Panc1 (cell line): ENCODE results near the gene ZC3H7A. TPM values are rescaled to one million over a fixed set of nuclear protein-coding genes. Genes with fewer than 3 reads are reported as not detected.

ENCODE experiments used
- ATAC-seq: fragments of 200-7000 bp; cut with Tn5 transposase; 2 replicates; pipeline ENCODE4 v1.9.1; 2020; ENCODE audit warnings: mild to moderate bottlenecking, moderate library complexity
- BruUV-seq: library from RNA; stranded (reverse); fragments of 400-500 nt; replicated peaks from 2 replicates; lab custom pipeline; 2021; lab: Mats Ljungman, UMichigan
- CTCF ChIA-PET: fragments of 300-600 bp; sonication (Branson Sonifier 250); formaldehyde crosslinking; loops from one replicate; lab custom pipeline; 2022; ENCODE audit warnings: antibody characterized with exemption; lab: Charles Lee
- POLR2A ChIA-PET: fragments of 300-600 bp; sonication (Branson Sonifier 250); formaldehyde crosslinking; loops from one replicate; lab custom pipeline; 2022; ENCODE audit warnings: antibody characterized with exemption; lab: Charles Lee
- DNase-seq: peaks from one replicate; pipeline ENCODE4 v3.0.0-alpha.2; 2010; ENCODE audit warnings: low read depth, low spot score
- H3K27ac ChIP-seq: 2 replicates; pipeline ENCODE4 v1.5.1; 2011; ENCODE audit warnings: mild to moderate bottlenecking, low read length, inconsistent platforms
- H3K27me3 ChIP-seq: fragments of 200-500 bp; sonication (Bioruptor generic); 2 replicates; pipeline ENCODE4 v1.6.0; 2014; ENCODE audit warnings: low read length, inconsistent platforms; ENCODE audit not compliant: control insufficient read depth, insufficient read depth
- H3K36me3 ChIP-seq: fragments of 200-500 bp; sonication (Bioruptor generic); 2 replicates; pipeline ENCODE4 v1.5.1; 2014; ENCODE audit warnings: inconsistent platforms, mild to moderate bottlenecking, low read length, moderate library complexity; ENCODE audit not compliant: control insufficient read depth, insufficient read depth
- H3K4me1 ChIP-seq: 2 replicates; pipeline ENCODE4 v1.5.1; 2011; ENCODE audit warnings: inconsistent platforms, mild to moderate bottlenecking, low read length, moderate library complexity; ENCODE audit not compliant: control insufficient read depth, insufficient read depth
- H3K4me3 ChIP-seq, 2 experiments: 2 replicates each; pipeline ENCODE4 v1.5.1; 2011 to 2012; ENCODE audit warnings: low read depth in 2 of 2, low read length in 2 of 2, mild to moderate bottlenecking in 2 of 2, inconsistent platforms in 1 of 2, moderate library complexity in 1 of 2
- H3K9me3 ChIP-seq: fragments of 200-500 bp; sonication (Bioruptor generic); 2 replicates; pipeline ENCODE4 v1.5.1; 2014; ENCODE audit warnings: low read depth, mild to moderate bottlenecking, inconsistent platforms, low read length, moderate library complexity; ENCODE audit not compliant: control insufficient read depth, insufficient read depth
- CTCF ChIP-seq: fragments of 450-650 bp; IDR thresholded peaks from 2 replicates; pipeline ENCODE4 v1.5.1; 2017; ENCODE audit warnings: mild to moderate bottlenecking
- POLR2AphosphoS5 ChIP-seq: IDR thresholded peaks from 2 replicates; pipeline ENCODE4 v1.6.1; 2012; ENCODE audit warnings: mild to moderate bottlenecking, low read depth, low read length, moderate library complexity
- REST ChIP-seq, 2 experiments: IDR thresholded peaks; 2 replicates each; pipeline ENCODE4 v1.6.1; 2011 to 2012; ENCODE audit warnings: low read depth in 2 of 2, control low read depth in 1 of 2, low read length in 1 of 2, mild to moderate bottlenecking in 1 of 2, moderate library complexity in 1 of 2; ENCODE audit not compliant: insufficient read depth in 1 of 2
- SIN3A ChIP-seq: IDR thresholded peaks from 2 replicates; pipeline ENCODE4 v1.6.1; 2012; ENCODE audit warnings: low read depth, mild to moderate bottlenecking, low read length, moderate library complexity, borderline replicate concordance; ENCODE audit not compliant: insufficient read depth
- TCF7L2 ChIP-seq: IDR thresholded peaks from 2 replicates; pipeline ENCODE4 v1.6.1; 2011; ENCODE audit warnings: mild to moderate bottlenecking, low read depth, low read length, inconsistent platforms
- in situ Hi-C: cut with HindIII; loops from 2 replicates; pipeline ENCODE4 v1.10.0; 2016; ENCODE audit warnings: low sequenced_read_pairs, low pct_unique_long_range_greater_than_20kb
- intact Hi-C: fragments of 100-400 bp; cut with micrococcal nuclease; formaldehyde crosslinking; loops from one replicate; pipeline ENCODE4 v1.10.0; 2022; ENCODE audit not compliant: unreplicated experiment
- total RNA-seq: library from RNA; stranded (reverse); gene quantifications from one replicate; pipeline ENCODE4 v1.2.1, GENCODE V29; 2021; ENCODE audit not compliant: unreplicated experiment

The ZC3H7A gene
- total RNA-seq, 1 experiment from 2014 or later = 52.3 TPM

GRCh38 chr16:11799017-11799381, 1.9 kb upstream of the ZC3H7A start:
- ATAC-seq = no peak
- H3K27ac ChIP-seq = no peak overlapping the region
- no peaks in the 10 kb centered on the region for H3K9me3 ChIP-seq
- in situ Hi-C loops = no loop called here
- BruUV-seq = no TSS peak
- peaks cover 18% of the 10 kb centered on the region for H3K4me1 ChIP-seq
- POLR2A ChIA-PET = interaction anchor here (0.7 kb wide), 1 partner anchor 123 kb away, joined by 5 read pairs; no protein-coding TSS in a partner anchor
- H3K36me3 ChIP-seq = no peaks in the 10 kb centered on the region; the same call in none of the 2 replicates
- DNase-seq = no peak
- H3K27me3 ChIP-seq = no peaks in the 10 kb centered on the region
- H3K4me3 ChIP-seq = no peak overlapping the region
- intact Hi-C loops = no loop called here
- CTCF ChIA-PET = no interaction called here
- TF ChIP-seq CTCF (no peak), SIN3A (no peak), POLR2AphosphoS5 (no peak), TCF7L2 (no peak), REST (IDR thresholded peaks at IDR 0.05; ENCODE audit: insufficient read depth in 1 of 2, low read depth in 2 of 2, low read length in 1 of 2) (no peak)

- no peak for ATAC-seq
- POLR2A ChIA-PET = interaction anchor here (1.0 kb wide), 1 partner anchor 55 kb away, joined by 7 read pairs; the partner anchor contains the start of gene TXNDC11
- H3K4me1 ChIP-seq = peaks cover 27% of the 10 kb centered on the region
Measured at GRCh38 chr16:11797957-11798299, 870 bp upstream of the ZC3H7A start.

More at GRCh38 chr16:11797957-11798299, 870 bp upstream of the ZC3H7A start:
- Histone ChIP-seq H3K27ac (peak overlapping the region; percentile 95), H3K36me3 (no peaks in the 10 kb centered on the region; the same call in none of the 2 replicates), H3K27me3 (no peaks in the 10 kb centered on the region), H3K9me3 (no peaks in the 10 kb centered on the region), H3K4me3 (peak overlapping the region; percentile 71 to 96)
- in situ Hi-C loops (no loop called here), intact Hi-C loops (no loop called here)
- DNase-seq = no peak
- TF ChIP-seq CTCF (no peak), REST (IDR thresholded peaks at IDR 0.05; ENCODE audit: insufficient read depth in 1 of 2, low read depth in 2 of 2, low read length in 1 of 2) (no peak)
- CTCF ChIA-PET = interaction anchor here (0.9 kb wide), 1 partner anchor 31 kb away, joined by 3 read pairs; no protein-coding TSS in a partner anchor
- BruUV-seq = no TSS peak
